Keratinocyte (primary cell): Measurements from ENCODE around the gene GRIN2D. TPM values are rescaled to one million over a fixed set of nuclear protein-coding genes. Genes with fewer than 3 reads are reported as not detected.

Experiments
- DNase-seq: peaks from one replicate; pipeline ENCODE4 v3.0.0-alpha.2; 2011; ENCODE audit warnings: low read depth, missing footprints, low spot score
- FAIRE-seq: peaks from 2 replicates; lab custom pipeline; 2011; peaks lifted over from hg19 to GRCh38; lab: Jason Lieb, UNC
- H2AFZ ChIP-seq: 2 replicates; pipeline ENCODE4 v1.6.0; 2012; ENCODE audit warnings: low read length, control low read depth, inconsistent platforms; ENCODE audit not compliant: control insufficient read depth
- H3K27ac ChIP-seq: 2 replicates; pipeline ENCODE4 v1.5.1; 2011; ENCODE audit warnings: low read length; ENCODE audit not compliant: control insufficient read depth, insufficient read depth
- H3K27me3 ChIP-seq: 3 replicates; pipeline ENCODE4 v1.6.0; 2011; ENCODE audit warnings: low read length; ENCODE audit not compliant: control insufficient read depth, insufficient read depth; ENCODE audit errors: extremely low read depth
- H3K36me3 ChIP-seq, 2 experiments: 2 replicates in 1 of 2; 3 replicates in 1 of 2; pipeline ENCODE4 v1.5.1; 2011; ENCODE audit warnings: low read length in 2 of 2, mild to moderate bottlenecking in 1 of 2; ENCODE audit not compliant: control insufficient read depth in 2 of 2, insufficient read depth in 2 of 2; ENCODE audit errors: extremely low read depth in 1 of 2
- H3K4me1 ChIP-seq: 3 replicates; pipeline ENCODE4 v1.5.1; 2011; ENCODE audit warnings: low read length; ENCODE audit not compliant: control insufficient read depth, insufficient read depth; ENCODE audit errors: extremely low read depth
- H3K4me2 ChIP-seq: 3 replicates; pipeline ENCODE4 v1.6.0; 2011; ENCODE audit warnings: low read depth, low read length; ENCODE audit not compliant: control insufficient read depth, insufficient read depth; ENCODE audit errors: extremely low read depth
- H3K4me3 ChIP-seq, 3 experiments: fragments of 200-600 bp in 1 of 3; sonication (generic) in 1 of 3; 2 replicates in 2 of 3; 3 replicates in 1 of 3; pipeline ENCODE4 v1.5.1; 2011 to 2016; ENCODE audit warnings: low read length in 3 of 3, mild to moderate bottlenecking in 3 of 3, control low read depth in 2 of 3, inconsistent platforms in 1 of 3, low read depth in 1 of 3, mixed read lengths in 1 of 3, mixed run types in 1 of 3, moderate library complexity in 1 of 3; ENCODE audit not compliant: control insufficient read depth in 2 of 3, insufficient read depth in 2 of 3; ENCODE audit errors: extremely low read depth in 1 of 3
- H3K79me2 ChIP-seq: 2 replicates; pipeline ENCODE4 v1.6.0; 2012; ENCODE audit warnings: low read length; ENCODE audit not compliant: control insufficient read depth, insufficient read depth
- H3K9ac ChIP-seq: 3 replicates; pipeline ENCODE4 v1.6.0; 2011; ENCODE audit warnings: low read length; ENCODE audit not compliant: control insufficient read depth, insufficient read depth; ENCODE audit errors: extremely low read depth
- H3K9me1 ChIP-seq: 3 replicates; pipeline ENCODE4 v1.6.0; 2011; ENCODE audit warnings: low read length; ENCODE audit not compliant: control insufficient read depth, insufficient read depth; ENCODE audit errors: extremely low read depth
- H3K9me3 ChIP-seq: 2 replicates; pipeline ENCODE4 v1.5.1; 2012; ENCODE audit warnings: low read depth, low read length; ENCODE audit not compliant: control insufficient read depth
- H4K20me1 ChIP-seq: 3 replicates; pipeline ENCODE4 v1.6.0; 2011; ENCODE audit warnings: low read length; ENCODE audit not compliant: control insufficient read depth, insufficient read depth; ENCODE audit errors: extremely low read depth
- EZH2 ChIP-seq: IDR thresholded peaks from one replicate; pipeline ENCODE4 v1.6.1; 2012; ENCODE audit warnings: inconsistent platforms, mild to moderate bottlenecking, low read length, moderate library complexity
- dilution Hi-C: fragments of 300-500 bp; cut with MboI; formaldehyde crosslinking; loops from one replicate; pipeline ENCODE4 v1.7.0; 2020; ENCODE audit warnings: low sequenced_read_pairs; ENCODE audit not compliant: extremely low pct_ligation_motif_present
- polyA plus RNA-seq, 5 experiments: library from polyadenylated mRNA; depleted of rRNA in 3 of 5; stranded (reverse) in 3 of 5; stranded (forward) in 1 of 5; unstranded in 1 of 5; fragments of >200 nt; gene quantifications; 1 replicate in 1 of 5; 2 replicates in 3 of 5; 3 replicates in 1 of 5; pipeline versions ENCODE4 v1.2.1 to v1.2.3, GENCODE V29; 2011 to 2012; ENCODE audit warnings: missing spikeins in 2 of 5, low read depth in 1 of 5, low replicate concordance in 1 of 5
- TF ChIP-seq, protein P1 (sequence below), 3 experiments: IDR thresholded peaks in 1 of 3; conservative IDR thresholded peaks in 1 of 3; optimal IDR thresholded peaks in 1 of 3; 2 replicates in 2 of 3; 3 replicates in 1 of 3; pipeline versions ENCODE3 to v1.5.1; 2011; ENCODE audit warnings: low read length in 3 of 3, mild to moderate bottlenecking in 3 of 3, moderate library complexity in 2 of 3, control low read depth in 1 of 3, inconsistent platforms in 1 of 3; ENCODE audit not compliant: insufficient read depth in 2 of 3; ENCODE audit errors: extremely low read depth in 1 of 3

GRIN2D gene
- polyA plus RNA-seq, 1 donor (not counting 4 experiments of a cell fraction or from before 2014, with no cell fraction given), result 0.04 TPM

DNA sequence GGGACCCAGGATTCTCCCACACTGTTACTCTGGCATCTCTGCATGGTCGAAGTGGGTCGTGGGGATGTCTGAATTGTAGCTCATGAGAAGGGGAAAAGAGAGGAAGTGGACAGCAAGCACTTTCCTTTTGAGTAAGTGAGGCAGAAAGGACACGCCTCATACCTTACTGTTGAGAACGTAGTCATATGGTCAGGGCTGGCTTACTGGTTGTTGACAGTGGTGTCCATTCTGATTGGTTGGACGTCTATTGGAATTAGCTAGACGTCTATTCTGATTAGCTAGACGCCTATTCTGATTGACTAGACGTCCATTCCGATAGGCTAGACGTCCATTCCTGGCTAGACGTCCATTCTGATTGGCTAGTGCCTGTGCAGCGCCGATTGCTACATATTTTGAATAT lies 12.4 kb downstream of the GRIN2D start:
- Histone ChIP-seq H3K9ac (no peak overlapping the region), H4K20me1 (no peaks in the 10 kb centered on the region), H3K36me3 (no peaks in the 10 kb centered on the region), H3K9me3 (no peaks in the 10 kb centered on the region), H3K4me3 (no peak overlapping the region), H3K9me1 (no peaks in the 10 kb centered on the region), H3K4me1 (peaks cover 5% of the 10 kb centered on the region), H3K79me2 (no peaks in the 10 kb centered on the region), H3K27ac (no peak overlapping the region), H3K27me3 (no peaks in the 10 kb centered on the region), H2AFZ (no peak overlapping the region), H3K4me2 (no peak overlapping the region)
- dilution Hi-C loops, result no loop called here
- DNase-seq, result no peak
- no peak for TF ChIP-seq EZH2
- TF ChIP-seq, protein P1, sequence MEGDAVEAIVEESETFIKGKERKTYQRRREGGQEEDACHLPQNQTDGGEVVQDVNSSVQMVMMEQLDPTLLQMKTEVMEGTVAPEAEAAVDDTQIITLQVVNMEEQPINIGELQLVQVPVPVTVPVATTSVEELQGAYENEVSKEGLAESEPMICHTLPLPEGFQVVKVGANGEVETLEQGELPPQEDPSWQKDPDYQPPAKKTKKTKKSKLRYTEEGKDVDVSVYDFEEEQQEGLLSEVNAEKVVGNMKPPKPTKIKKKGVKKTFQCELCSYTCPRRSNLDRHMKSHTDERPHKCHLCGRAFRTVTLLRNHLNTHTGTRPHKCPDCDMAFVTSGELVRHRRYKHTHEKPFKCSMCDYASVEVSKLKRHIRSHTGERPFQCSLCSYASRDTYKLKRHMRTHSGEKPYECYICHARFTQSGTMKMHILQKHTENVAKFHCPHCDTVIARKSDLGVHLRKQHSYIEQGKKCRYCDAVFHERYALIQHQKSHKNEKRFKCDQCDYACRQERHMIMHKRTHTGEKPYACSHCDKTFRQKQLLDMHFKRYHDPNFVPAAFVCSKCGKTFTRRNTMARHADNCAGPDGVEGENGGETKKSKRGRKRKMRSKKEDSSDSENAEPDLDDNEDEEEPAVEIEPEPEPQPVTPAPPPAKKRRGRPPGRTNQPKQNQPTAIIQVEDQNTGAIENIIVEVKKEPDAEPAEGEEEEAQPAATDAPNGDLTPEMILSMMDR (optimal IDR thresholded peaks at IDR 0.05 in 1 of 3, IDR thresholded peaks at IDR 0.05 in 1 of 3, conservative IDR thresholded peaks at IDR 0.05 in 1 of 3; ENCODE audit: extremely low read depth in 1 of 3, insufficient read depth in 2 of 3, low read length in 3 of 3), result no peak
- no peak for FAIRE-seq

- no peak overlapping the region for H3K4me3 ChIP-seq
- no peaks in the 10 kb centered on the region for H3K79me2 ChIP-seq
- H2AFZ ChIP-seq, result no peak overlapping the region
- no peaks in the 10 kb centered on the region for H3K9me3 ChIP-seq
- H3K9me1 ChIP-seq, result no peaks in the 10 kb centered on the region
- TF ChIP-seq EZH2, result no peak
- TF ChIP-seq, protein P1 (optimal IDR thresholded peaks at IDR 0.05 in 1 of 3, IDR thresholded peaks at IDR 0.05 in 1 of 3, conservative IDR thresholded peaks at IDR 0.05 in 1 of 3; ENCODE audit: extremely low read depth in 1 of 3, insufficient read depth in 2 of 3, low read length in 3 of 3), result no peak
- no peak overlapping the region for H3K9ac ChIP-seq
- dilution Hi-C loops, result no loop called here
- no peaks in the 10 kb centered on the region for H3K27me3 ChIP-seq
- no peaks in the 10 kb centered on the region for H3K36me3 ChIP-seq
- peaks cover 8% of the 10 kb centered on the region for H3K4me1 ChIP-seq
- H3K4me2 ChIP-seq, result peak overlapping the region; percentile 64
- no peak overlapping the region for H3K27ac ChIP-seq
- H4K20me1 ChIP-seq, result no peaks in the 10 kb centered on the region
- no peak for FAIRE-seq
- DNase-seq, result no peak
Observed at GRCh38 chr19:48413879-48414587, 20.6 kb downstream of the GRIN2D start.
